Activated CD8-positive, alpha-beta memory T cell treated with anti-CD3 and anti-CD28 coated beads, Interleukin-2, amount 10 ng/mL, durations not matched to agents 7 days and 5 days (primary cell): ENCODE measurements around the gene TMPRSS11E. TPM values are rescaled to one million over a fixed set of nuclear protein-coding genes. Genes with fewer than 3 reads are reported as not detected.
"Not testable (repeated sequence)": the region's sequence is repeated elsewhere in the genome, so short reads cannot be mapped to it uniquely, and the experiment has no call there.

ENCODE experiments used
- ATAC-seq: fragments of 150-1000 bp; cut with Tn5 transposase; one replicate; pipeline ENCODE4 v1.10.0; 2021; ENCODE audit warnings: moderate library complexity
- CTCF ChIA-PET: fragments of 350-600 bp; sonication (Branson Sonifier 250); formaldehyde crosslinking; loops from one replicate; lab custom pipeline; 2021; ENCODE audit warnings: antibody characterized with exemption; lab: Charles Lee
- DNase-seq: peaks from one replicate; pipeline ENCODE4 v3.0.0-alpha.2; 2020
- H3K27ac Mint-ChIP-seq: one replicate; pipeline ENCODE4 v1.8.0; 2021; ENCODE audit warnings: mild to moderate bottlenecking, mixed read lengths
- H3K27me3 Mint-ChIP-seq: one replicate; pipeline ENCODE4 v1.8.0; 2021; ENCODE audit warnings: mixed read lengths
- H3K36me3 Mint-ChIP-seq: one replicate; pipeline ENCODE4 v1.8.0; 2021; ENCODE audit warnings: mild to moderate bottlenecking, mixed read lengths
- H3K4me1 Mint-ChIP-seq: one replicate; pipeline ENCODE4 v1.8.0; 2021; ENCODE audit warnings: mixed read lengths
- H3K4me3 Mint-ChIP-seq: one replicate; pipeline ENCODE4 v1.8.0; 2021; ENCODE audit warnings: mild to moderate bottlenecking, moderate library complexity, mixed read lengths
- H3K9me3 Mint-ChIP-seq: one replicate; pipeline ENCODE4 v1.8.0; 2022; ENCODE audit warnings: low read depth, mixed read lengths
- total RNA-seq, 2 experiments: library from RNA; stranded (reverse); gene quantifications; one replicate each; pipeline ENCODE4 v1.2.3, GENCODE V29; 2021

TMPRSS11E gene, protein sequence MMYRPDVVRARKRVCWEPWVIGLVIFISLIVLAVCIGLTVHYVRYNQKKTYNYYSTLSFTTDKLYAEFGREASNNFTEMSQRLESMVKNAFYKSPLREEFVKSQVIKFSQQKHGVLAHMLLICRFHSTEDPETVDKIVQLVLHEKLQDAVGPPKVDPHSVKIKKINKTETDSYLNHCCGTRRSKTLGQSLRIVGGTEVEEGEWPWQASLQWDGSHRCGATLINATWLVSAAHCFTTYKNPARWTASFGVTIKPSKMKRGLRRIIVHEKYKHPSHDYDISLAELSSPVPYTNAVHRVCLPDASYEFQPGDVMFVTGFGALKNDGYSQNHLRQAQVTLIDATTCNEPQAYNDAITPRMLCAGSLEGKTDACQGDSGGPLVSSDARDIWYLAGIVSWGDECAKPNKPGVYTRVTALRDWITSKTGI
- total RNA-seq, result under 1 TPM in 1 of 2 experiments, not detected in 1; 0.12 TPM

DNA sequence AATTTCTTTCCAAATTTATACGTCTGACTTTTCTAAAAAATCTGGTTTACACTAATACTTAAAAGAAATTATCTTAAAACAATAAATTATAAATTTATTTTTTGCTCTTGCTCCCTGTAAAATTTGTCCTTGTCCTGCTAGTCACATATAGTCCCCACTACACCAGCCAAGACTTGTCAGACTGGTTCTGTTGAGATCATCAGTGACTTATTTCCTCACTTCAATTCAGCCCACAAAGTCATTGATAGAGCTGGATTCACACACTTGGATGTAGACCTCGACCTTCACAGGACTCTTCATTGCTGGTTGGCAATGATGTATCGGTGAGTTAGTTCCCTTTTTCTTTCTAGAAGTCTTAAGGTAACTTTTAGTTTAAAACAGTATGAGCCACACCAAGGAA lies at the start of gene TMPRSS11E:
Gene TMPRSS11E, plus strand, starts transcription at position 263 of the 400 bp plus-strand sequence. Its CDS starts 50 bp downstream, at position 313.
- CTCF ChIA-PET, result no interaction called here
- H3K4me3 Mint-ChIP-seq, result no peak within 1 kb of the TSS
- ATAC-seq (no peak), DNase-seq (no peak)
- H3K9me3 Mint-ChIP-seq, result peaks cover 2% of the 10 kb centered on the region
- peaks cover 2% of the 10 kb centered on the region for H3K36me3 Mint-ChIP-seq
- H3K4me1 Mint-ChIP-seq, result peaks cover 18% of the 10 kb centered on the region
- no peak within 1 kb of the TSS for H3K27ac Mint-ChIP-seq
- no peaks in the 10 kb centered on the region for H3K27me3 Mint-ChIP-seq

DNA sequence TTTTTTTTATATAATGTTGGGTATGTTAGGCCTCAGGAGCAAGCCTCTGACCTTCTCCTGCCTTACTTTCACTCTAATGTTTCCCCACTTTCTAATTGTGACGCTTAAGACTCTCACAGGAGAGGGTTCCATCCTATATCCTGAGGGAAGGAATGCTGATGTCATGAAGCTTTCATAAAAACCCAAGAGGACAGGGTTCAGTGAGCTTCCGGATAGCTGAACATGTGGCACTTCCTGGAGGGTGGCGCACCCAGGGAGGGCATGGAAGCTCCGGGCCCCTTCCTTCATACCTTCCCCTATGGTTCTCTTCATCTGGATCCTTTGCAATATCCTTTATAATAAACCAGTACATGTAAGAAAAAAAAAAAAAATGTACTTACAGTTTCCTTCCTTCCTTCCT lies 48.0 kb upstream of the TMPRSS11E start:
- Mint-ChIP-seq H3K27ac (no peak overlapping the region), H3K27me3 (no peaks in the 10 kb centered on the region), H3K4me1 (no peaks in the 10 kb centered on the region), H3K9me3 (no peaks in the 10 kb centered on the region), H3K36me3 (no peaks in the 10 kb centered on the region), H3K4me3 (no peak overlapping the region)
- CTCF ChIA-PET, result no interaction called here
- DNase-seq (no peak), ATAC-seq (no peak)

DNA sequence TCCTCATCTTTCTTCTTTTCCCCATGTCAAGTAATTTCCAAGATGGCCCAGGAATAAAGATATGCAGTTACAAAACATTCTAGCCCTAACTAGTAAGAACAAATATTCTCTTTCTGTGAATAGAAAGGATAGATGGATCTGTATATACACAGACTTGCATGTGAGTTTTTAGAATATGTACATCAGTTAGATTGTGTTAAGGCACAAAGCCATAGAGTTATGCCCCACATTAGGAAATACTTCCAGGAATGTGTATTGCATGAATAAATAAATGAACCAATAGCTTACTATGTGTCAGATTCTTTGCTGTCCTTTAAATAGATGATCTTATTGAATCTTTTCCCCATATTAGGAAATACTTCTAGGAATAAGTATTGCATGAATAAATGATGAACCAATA lies 46.0 kb upstream of the TMPRSS11E start:
- H3K9me3 Mint-ChIP-seq, result no peaks in the 10 kb centered on the region
- no peak overlapping the region for H3K27ac Mint-ChIP-seq

DNA sequence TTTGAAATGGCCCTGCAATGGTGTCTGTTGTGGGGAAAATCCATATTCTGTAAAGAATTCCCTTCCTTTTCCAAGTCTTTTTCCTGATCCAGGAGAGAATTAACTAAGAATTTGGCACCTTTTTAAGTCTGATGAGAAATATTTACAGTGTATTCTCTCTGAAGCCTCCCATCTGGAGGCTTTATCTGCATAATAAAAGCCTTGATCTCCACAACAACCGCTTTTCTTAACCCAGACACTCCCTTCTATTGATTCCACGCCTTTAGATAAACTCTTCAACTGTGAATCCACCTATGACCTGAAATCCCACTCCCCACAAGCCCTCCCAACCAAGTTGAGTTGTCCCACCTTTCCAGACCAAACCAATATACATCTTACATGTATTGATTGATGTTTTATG lies 43.1 kb upstream of the TMPRSS11E start:
- Mint-ChIP-seq H3K4me1 (no peaks in the 10 kb centered on the region), H3K36me3 (no peaks in the 10 kb centered on the region), H3K4me3 (no peak overlapping the region), H3K27ac (no peak overlapping the region), H3K27me3 (no peaks in the 10 kb centered on the region), H3K9me3 (no peaks in the 10 kb centered on the region)
- ATAC-seq (no peak), DNase-seq (no peak)
- CTCF ChIA-PET, result no interaction called here

More for the DNA sequence above, 46.0 kb upstream of the TMPRSS11E start:
- H3K4me1 Mint-ChIP-seq, result no peaks in the 10 kb centered on the region
- no peak for ATAC-seq
- no peaks in the 10 kb centered on the region for H3K27me3 Mint-ChIP-seq
- CTCF ChIA-PET, result no interaction called here
- no peak for DNase-seq
- no peak overlapping the region for H3K4me3 Mint-ChIP-seq
- no peaks in the 10 kb centered on the region for H3K36me3 Mint-ChIP-seq

DNA sequence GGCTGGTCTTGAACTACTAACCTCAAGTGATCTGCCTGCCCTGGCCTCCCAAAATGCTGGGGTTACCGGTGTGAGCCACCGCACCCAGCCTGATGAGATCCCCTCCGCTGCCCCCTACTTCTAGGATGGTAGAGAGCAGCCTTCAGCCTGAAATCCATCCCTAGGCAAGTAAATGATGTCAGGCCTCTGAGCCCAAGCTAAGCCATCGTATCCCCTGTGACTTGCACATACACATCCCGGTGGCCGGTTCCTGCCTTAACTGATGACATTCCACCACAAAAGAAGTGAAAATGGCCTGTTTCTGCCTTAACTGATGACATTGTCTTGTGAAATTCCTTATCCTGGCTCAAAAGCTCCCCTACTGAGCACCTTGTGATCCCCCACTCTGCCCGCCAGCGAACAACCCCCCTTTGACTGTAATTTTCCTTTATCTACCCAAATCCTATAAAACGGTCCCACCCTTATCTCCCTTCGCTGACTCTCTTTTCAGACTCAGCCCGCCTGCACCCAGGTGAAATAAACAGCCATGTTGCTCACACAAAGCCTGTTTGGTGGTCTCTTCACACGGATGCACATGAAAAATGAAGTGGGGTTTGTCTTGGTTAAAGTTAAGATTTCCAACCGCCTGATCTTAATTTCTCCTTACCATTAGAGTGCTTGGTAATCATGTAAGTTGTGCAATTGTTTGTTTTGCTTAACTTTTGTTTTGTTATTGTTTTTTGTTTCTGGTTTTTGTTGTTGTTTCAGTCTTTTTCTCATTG lies 41.4 kb upstream of the TMPRSS11E start:
- ATAC-seq, H3K27me3 Mint-ChIP-seq, H3K4me1 Mint-ChIP-seq, H3K4me3 Mint-ChIP-seq, CTCF ChIA-PET, DNase-seq, H3K9me3 Mint-ChIP-seq, H3K27ac Mint-ChIP-seq, H3K36me3 Mint-ChIP-seq: not testable (repeated sequence)

DNA sequence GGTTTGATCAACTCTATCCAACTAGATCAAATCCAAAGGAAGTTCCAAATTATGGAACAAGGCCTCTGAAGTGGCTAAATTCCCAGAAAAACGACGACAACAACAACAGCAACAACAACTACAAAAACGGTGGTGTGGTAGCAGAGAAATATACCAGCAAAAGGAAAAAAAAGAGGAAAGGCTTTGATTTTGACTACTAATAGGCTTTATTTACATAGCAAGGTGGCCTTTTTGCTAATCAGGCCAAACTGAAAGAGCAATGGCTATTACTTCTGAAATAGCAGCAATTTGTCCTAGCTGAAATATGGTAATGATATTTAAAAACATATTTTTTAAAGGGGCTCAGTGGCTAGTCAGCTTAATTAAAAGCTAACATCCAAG lies 40.8 kb upstream of the TMPRSS11E start:
- no peak for ATAC-seq
- Mint-ChIP-seq H3K36me3 (no peaks in the 10 kb centered on the region), H3K27ac (no peak overlapping the region), H3K4me1 (no peaks in the 10 kb centered on the region), H3K9me3 (no peaks in the 10 kb centered on the region), H3K27me3 (no peaks in the 10 kb centered on the region), H3K4me3 (no peak overlapping the region)
- DNase-seq, result no peak
- CTCF ChIA-PET, result no interaction called here

DNA sequence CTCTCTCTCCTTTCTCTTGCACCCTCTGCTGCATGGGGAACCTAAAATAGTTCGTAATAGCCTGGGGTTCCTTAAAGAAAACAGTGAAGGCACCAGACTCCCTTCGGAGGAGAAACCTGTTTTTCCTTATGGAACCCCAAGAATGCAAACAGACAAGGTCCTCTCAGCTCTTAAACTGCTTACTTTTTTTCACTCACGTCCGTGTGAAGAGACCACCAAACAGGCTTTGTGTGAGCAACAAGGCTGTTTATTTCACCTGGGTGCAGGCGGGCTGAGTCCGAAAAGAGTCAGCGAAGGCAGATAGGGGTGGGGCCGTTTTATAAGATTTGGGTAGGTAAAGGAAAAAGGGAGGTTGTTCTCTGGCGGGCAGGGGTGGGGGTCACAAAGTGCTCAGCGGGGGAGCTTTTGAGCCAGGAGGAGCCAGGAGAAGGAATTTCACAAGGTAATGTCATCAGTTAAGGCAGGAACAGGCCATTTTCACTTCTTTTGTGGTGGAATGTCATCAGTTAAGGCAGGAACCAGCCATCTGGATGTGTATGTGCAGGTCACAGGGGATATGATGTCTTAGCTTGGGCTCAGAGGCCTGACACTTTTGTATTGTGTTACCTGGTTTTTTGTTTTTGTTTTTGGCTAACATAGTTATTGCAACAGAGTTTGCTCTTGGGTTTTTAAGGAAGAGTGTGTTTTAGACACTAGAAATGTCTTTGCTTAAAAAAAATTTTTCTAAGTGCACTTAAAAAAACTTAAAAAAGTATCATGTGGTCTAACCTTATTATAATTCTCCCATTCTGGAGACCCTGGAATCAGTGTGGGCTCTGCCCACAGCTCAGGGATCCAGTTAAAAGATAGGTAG lies 40.0 kb upstream of the TMPRSS11E start:
- H3K27ac Mint-ChIP-seq, DNase-seq, CTCF ChIA-PET, H3K9me3 Mint-ChIP-seq, H3K4me3 Mint-ChIP-seq, H3K4me1 Mint-ChIP-seq, ATAC-seq, H3K27me3 Mint-ChIP-seq, H3K36me3 Mint-ChIP-seq: not testable (repeated sequence)

DNA sequence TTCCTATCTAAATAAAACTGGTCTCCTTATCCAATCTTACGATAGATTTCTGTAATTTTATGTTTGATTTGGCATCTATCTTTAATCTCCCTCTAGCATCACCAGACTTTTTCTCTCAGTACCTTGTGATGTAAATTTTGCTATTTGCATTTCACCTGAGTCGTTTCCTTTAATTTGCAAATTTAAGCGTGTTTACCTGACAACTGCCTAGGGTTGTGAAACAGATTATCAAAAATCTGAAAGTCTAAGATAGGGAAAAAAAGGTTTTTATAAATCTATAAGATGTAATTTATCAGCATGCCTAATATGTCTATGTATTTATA lies 39.4 kb upstream of the TMPRSS11E start:
- H3K4me1 Mint-ChIP-seq, result no peaks in the 10 kb centered on the region
- no peak for ATAC-seq

DNA sequence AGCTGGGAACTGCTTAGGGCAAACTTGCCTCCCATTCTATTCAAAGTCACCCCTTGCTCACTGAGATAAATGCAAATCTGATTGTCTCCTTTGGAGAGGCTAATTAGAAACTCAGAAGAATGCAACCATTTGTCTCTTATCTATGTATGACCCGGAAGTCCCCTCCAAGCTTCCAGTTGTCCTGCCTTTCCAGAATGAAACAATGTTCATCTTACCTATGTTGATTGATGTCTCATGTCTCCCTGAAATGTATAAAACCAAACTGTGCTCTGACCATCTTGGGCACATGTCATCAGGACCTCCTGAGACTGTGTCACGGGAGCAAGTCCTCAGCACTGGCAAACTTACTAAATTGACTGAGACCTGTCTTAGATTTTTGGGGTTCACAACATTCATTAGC lies 37.1 kb upstream of the TMPRSS11E start:
- no peak overlapping the region for H3K27ac Mint-ChIP-seq
- no peaks in the 10 kb centered on the region for H3K27me3 Mint-ChIP-seq
- CTCF ChIA-PET, result no interaction called here
- no peaks in the 10 kb centered on the region for H3K9me3 Mint-ChIP-seq
- ATAC-seq (no peak), DNase-seq (no peak)
- no peak overlapping the region for H3K4me3 Mint-ChIP-seq
- H3K36me3 Mint-ChIP-seq, result no peaks in the 10 kb centered on the region
- H3K4me1 Mint-ChIP-seq, result no peaks in the 10 kb centered on the region

More for the DNA sequence above, 39.4 kb upstream of the TMPRSS11E start:
- H3K27ac Mint-ChIP-seq, result no peak overlapping the region
- H3K4me3 Mint-ChIP-seq, result no peak overlapping the region
- CTCF ChIA-PET, result no interaction called here
- no peak for DNase-seq
- no peaks in the 10 kb centered on the region for H3K27me3 Mint-ChIP-seq
- H3K36me3 Mint-ChIP-seq, result no peaks in the 10 kb centered on the region
- H3K9me3 Mint-ChIP-seq, result no peaks in the 10 kb centered on the region

DNA sequence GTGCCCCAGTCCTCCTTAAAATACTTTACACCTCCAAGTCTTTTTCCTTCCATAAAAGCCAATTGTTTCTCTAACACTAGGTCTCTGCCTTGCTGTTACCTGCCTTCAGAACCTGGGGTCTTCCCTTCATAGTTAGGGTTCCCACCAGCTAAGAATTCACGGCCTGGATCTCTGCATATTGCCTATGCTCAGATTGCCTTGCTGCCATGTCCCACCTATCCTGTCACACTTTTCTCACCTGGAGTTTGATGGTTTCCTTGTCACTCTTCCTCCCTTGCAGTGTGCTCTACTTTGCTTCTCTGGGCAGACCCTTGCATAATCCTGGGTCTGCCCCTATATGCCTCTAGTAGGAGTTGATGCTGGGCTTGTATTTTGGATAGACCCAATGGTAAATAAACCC lies 36.6 kb upstream of the TMPRSS11E start:
- CTCF ChIA-PET, result no interaction called here
- no peak for ATAC-seq
- H3K27ac Mint-ChIP-seq, result no peak overlapping the region

DNA sequence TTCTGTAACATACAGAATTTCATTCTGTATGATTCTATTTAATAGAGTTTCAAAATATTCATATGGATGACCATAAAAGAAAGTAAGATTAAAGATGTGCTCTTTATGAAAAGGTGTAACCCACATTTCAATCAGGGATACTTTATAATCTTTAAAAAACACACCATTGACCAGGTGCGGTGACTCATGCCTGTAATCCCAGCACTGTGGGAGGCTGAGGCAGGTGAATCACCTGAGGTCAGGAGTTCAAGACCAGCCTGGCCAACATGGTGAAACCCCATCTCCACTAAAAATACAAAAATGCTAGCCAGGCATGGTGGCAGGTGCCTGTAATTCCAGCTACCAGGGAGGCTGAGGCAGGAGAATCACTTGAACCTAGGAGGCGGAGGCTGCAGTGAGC lies 35.2 kb upstream of the TMPRSS11E start:
- H3K9me3 Mint-ChIP-seq, DNase-seq, H3K4me3 Mint-ChIP-seq, H3K27ac Mint-ChIP-seq, H3K27me3 Mint-ChIP-seq, CTCF ChIA-PET, ATAC-seq, H3K4me1 Mint-ChIP-seq, H3K36me3 Mint-ChIP-seq: not testable (repeated sequence)

More for the DNA sequence above, 36.6 kb upstream of the TMPRSS11E start:
- no peaks in the 10 kb centered on the region for H3K36me3 Mint-ChIP-seq
- no peak overlapping the region for H3K4me3 Mint-ChIP-seq
- H3K27me3 Mint-ChIP-seq, result no peaks in the 10 kb centered on the region
- DNase-seq, result no peak
- H3K9me3 Mint-ChIP-seq, result no peaks in the 10 kb centered on the region
- H3K4me1 Mint-ChIP-seq, result no peaks in the 10 kb centered on the region

DNA sequence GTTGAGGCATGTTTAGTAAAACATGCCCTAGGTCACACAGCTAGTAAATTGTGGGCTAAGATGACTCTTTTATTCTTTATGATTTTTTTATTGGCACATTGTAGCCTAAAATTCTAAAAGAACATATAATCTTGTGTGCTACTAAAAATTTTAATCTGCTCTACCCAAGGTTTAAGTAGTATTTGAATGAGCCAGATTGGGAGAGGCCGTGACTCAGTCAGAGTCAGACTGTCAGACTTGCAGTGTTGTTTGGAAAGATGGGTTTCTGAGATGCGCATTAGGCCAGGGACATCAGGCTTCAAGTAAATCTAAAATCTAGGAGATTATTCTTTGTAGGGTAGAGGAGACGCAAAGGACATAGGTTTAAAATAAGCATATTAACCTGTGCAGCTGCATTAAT lies 30.7 kb upstream of the TMPRSS11E start:
- no peaks in the 10 kb centered on the region for H3K9me3 Mint-ChIP-seq
- H3K36me3 Mint-ChIP-seq, result no peaks in the 10 kb centered on the region
- no peak for DNase-seq
- no peak overlapping the region for H3K27ac Mint-ChIP-seq
- no peak for ATAC-seq
- CTCF ChIA-PET, result no interaction called here
- no peak overlapping the region for H3K4me3 Mint-ChIP-seq
- H3K27me3 Mint-ChIP-seq, result no peaks in the 10 kb centered on the region
- H3K4me1 Mint-ChIP-seq, result no peaks in the 10 kb centered on the region

DNA sequence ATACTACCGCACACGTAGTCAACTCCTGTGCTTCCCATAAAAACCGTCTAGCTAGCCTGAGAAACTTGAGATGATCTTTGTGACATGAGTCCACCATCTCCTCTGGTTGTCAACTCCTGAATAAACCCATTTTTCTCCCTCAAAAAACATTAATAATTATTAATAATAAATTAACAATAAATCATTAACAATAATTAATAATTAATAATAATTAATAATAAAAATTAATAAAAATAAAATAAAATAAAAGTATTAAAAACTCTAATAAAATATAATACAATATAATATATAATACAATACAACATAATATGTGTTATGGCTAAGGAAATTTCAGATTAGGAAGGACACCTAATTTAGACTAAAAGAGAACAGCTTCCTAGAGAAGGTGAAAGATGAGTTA lies 20.7 kb upstream of the TMPRSS11E start:
- CTCF ChIA-PET, result no interaction called here
- Mint-ChIP-seq H3K4me3 (no peak overlapping the region), H3K4me1 (no peaks in the 10 kb centered on the region), H3K9me3 (no peaks in the 10 kb centered on the region), H3K27ac (no peak overlapping the region), H3K27me3 (no peaks in the 10 kb centered on the region), H3K36me3 (no peaks in the 10 kb centered on the region)
- ATAC-seq, result no peak
- no peak for DNase-seq
